ENCODE results near the gene CYBC1. TPM values are rescaled to one million over a fixed set of nuclear protein-coding genes. Genes with fewer than 3 reads are reported as not detected.
A peak's percentile ranks its signal among the peaks of the same experiment; 100 is the strongest.
"Not testable (repeated sequence)": the region's sequence is repeated elsewhere in the genome, so short reads cannot be mapped to it uniquely, and the experiment has no call there.

CYBC1 gene
- total and polyA plus RNA-seq, 9 donors = 28.9 to 53.5 (median 33.7) TPM

DNA sequence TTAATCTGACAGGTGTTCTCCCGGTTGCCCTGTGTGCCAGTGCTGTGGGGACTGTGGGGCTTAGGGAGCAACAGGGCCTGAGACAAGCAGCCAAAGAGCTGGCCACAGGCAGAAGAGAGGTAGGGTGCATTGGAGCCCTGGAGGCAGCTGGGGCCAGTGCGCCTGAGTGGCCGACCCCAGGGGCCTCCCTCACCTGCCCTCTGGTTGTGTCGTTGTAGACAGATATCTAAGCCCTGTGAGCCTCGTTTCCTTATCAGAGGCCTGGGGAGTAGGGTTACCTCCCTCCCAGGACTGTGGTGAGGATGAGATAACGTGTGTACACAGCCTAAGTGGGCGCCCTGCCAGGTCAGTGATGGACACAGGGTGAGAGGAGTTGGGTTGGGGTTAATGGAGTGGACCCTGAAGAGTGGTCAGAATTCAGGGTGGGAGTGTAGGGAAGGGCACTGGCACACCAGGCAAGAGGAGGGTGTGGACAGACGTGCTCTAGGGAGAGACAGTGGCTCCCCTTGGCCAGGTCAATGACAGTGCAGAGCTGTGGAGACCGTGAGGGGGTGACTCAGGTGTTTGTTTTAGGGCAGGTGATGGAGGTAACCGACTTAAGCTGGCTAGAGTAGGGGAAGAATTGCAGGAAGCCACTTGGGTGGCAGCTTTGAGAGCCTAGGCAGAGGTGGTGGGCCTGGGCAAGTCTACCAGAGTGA lies 11.4 kb upstream of the CYBC1 start:
- H3K36me3 ChIP-seq (ENCODE audit: control insufficient read depth, insufficient read depth, low read length) = peaks cover 66% of the 10 kb centered on the region
- peaks cover 23% of the 10 kb centered on the region for H3K4me1 ChIP-seq (ENCODE audit: control insufficient read depth, insufficient read depth, low read length)
- H3K4me3 ChIP-seq (ENCODE audit: low read length) = no peak overlapping the region
- H3K27ac ChIP-seq (ENCODE audit: low read length) = no peak overlapping the region
- DNase-seq = no peak
- no peaks in the 10 kb centered on the region for H3K27me3 ChIP-seq (ENCODE audit: control insufficient read depth, insufficient read depth, low read length)
- 85% methylated on average over 9 of the region's 10 CpGs for WGBS (ENCODE audit: insufficient coverage)
- no peaks in the 10 kb centered on the region for H3K9me3 ChIP-seq (replicated peaks; ENCODE audit: control insufficient read depth, low read depth, low read length)

DNA sequence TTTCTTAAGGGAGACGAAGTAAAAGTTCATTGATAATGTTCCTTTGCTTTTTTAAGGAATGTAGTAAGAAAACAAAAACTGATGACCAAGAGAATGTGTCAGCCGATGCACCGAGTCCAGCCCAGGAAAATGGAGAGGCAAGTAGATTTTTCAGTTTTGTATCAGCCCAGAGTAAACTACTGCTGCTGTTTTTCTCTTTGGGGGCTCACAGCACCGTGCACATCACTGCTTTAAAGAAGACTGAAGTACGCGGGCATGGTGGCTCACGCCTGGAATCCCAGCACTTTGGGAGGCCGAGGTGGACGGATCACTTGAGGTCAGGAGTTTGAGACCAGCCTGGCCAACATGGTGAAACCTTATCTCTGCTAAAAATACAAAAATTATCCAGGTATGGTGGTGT lies 9.4 kb upstream of the CYBC1 start:
- Histone ChIP-seq H3K4me1 (ENCODE audit: control insufficient read depth, insufficient read depth, low read length) (peaks cover 25% of the 10 kb centered on the region), H3K36me3 (ENCODE audit: control insufficient read depth, insufficient read depth, low read length) (peaks cover 47% of the 10 kb centered on the region)
- not testable (repeated sequence) for H3K9me3 ChIP-seq (replicated peaks; ENCODE audit: control insufficient read depth, low read depth, low read length); H3K27ac ChIP-seq (ENCODE audit: low read length); H3K27me3 ChIP-seq (ENCODE audit: control insufficient read depth, insufficient read depth, low read length); H3K4me3 ChIP-seq (ENCODE audit: low read length); DNase-seq
- WGBS (ENCODE audit: insufficient coverage) = 82% methylated on average over 6 of the region's 9 CpGs

DNA sequence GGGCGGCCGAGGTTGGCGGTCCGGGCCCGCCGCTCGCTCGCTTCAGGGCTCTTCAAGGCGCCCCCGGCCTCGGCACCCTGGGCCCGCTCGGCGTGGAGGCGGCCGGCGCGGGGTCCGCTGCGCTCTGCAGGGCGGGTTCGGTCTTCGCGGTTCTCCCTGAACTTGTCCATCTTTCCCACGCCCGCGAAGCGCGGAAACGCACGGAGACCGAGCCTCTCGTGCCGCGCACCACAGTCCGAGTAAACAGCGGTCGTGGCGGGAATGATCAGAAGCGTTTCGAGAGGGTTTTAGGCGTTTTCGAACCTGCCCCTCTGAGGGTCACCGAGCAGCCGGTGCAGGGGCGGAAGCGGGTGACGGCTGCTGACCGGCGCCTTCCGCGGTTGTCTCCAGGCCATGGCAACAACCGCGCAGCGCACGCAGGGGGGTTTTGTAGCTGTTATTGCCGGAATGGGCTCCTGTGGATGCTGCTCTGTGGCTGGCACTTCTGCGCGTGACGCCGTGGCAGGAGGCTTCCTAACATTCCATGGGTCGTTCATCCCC lies 8.4 kb upstream of the CYBC1 start:
- peak overlapping the region; percentile 77 for H3K27ac ChIP-seq (ENCODE audit: low read length)
- peaks cover 37% of the 10 kb centered on the region for H3K36me3 ChIP-seq (ENCODE audit: control insufficient read depth, insufficient read depth, low read length)
- under 1% methylated on average over 62 of the region's 62 CpGs for WGBS (ENCODE audit: insufficient coverage)
- H3K27me3 ChIP-seq (ENCODE audit: control insufficient read depth, insufficient read depth, low read length) = no peaks in the 10 kb centered on the region
- peak overlapping the region; percentile 84 for H3K4me3 ChIP-seq (ENCODE audit: low read length)
- peaks cover 21% of the 10 kb centered on the region for H3K4me1 ChIP-seq (ENCODE audit: control insufficient read depth, insufficient read depth, low read length)
- H3K9me3 ChIP-seq (replicated peaks; ENCODE audit: control insufficient read depth, low read depth, low read length) = no peaks in the 10 kb centered on the region
- no peak for DNase-seq

DNA sequence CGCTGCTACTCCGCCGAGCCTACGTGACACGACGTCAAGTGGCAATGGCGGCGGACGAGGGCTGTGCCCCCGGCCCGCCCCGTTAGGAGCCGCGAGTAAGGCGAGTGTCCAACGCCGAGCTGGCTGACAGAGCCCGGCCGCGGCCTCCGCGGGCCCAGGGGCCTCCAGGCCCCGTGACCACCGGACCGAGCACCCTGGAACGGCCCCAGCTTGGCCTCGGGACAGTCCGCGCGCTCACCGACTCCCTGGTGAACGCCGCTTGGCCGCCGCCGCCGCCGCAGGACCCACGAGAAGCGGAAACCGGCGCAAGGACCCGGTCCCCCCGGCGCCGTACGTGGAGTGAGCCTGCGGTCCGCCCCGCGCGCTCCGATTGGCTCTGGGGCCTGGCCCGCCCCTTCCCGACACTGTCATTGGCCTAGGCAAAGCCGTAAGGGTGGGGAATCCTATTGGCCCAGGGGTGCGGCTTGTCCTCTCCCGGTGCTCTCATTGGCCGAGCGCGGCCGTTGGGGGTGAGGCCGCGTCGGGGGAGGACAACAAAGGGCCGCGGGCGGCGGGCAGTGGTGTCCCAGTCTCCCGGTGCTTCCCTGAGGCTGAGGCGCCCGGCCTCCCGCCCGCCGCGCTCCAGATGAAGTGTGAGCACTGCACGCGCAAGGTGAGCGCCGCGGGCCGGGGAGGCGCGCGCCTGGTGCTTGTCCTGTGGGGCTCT lies 7.8 kb upstream of the CYBC1 start, which contains the start of gene NARF:
Gene NARF, plus strand, starts transcription at position 563 of the 706 bp plus-strand sequence. Its CDS starts 63 bp downstream, at position 626.
- peak within 1 kb of the TSS; percentile 99 for H3K27ac ChIP-seq (ENCODE audit: low read length)
- no peaks in the 10 kb centered on the region for H3K27me3 ChIP-seq (ENCODE audit: control insufficient read depth, insufficient read depth, low read length)
- DNase-seq = peak; percentile 100
- peaks cover 18% of the 10 kb centered on the region for H3K4me1 ChIP-seq (ENCODE audit: control insufficient read depth, insufficient read depth, low read length)
- H3K9me3 ChIP-seq (replicated peaks; ENCODE audit: control insufficient read depth, low read depth, low read length) = no peaks in the 10 kb centered on the region
- H3K4me3 ChIP-seq (ENCODE audit: low read length) = peak within 1 kb of the TSS; percentile 84
- WGBS (ENCODE audit: insufficient coverage) = under 1% methylated on average over 85 of the region's 85 CpGs
- H3K36me3 ChIP-seq (ENCODE audit: control insufficient read depth, insufficient read depth, low read length) = peaks cover 32% of the 10 kb centered on the region

DNA sequence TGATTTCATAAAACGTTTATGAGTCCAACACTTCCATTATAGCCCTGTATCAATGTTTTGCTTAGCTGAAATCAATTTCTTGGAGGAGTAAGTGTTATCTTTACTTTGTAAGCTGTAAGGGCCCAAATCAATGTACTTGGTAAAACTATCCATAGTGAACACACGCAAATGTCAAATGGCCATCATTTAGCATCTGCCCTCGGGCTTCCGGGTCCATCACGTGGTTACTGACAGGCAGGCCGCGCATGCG lies 7.3 kb upstream of the CYBC1 start:
- H3K27ac ChIP-seq (ENCODE audit: low read length) = peak overlapping the region; percentile 99
- WGBS (ENCODE audit: insufficient coverage) = under 1% methylated on average over 7 of the region's 8 CpGs
- H3K36me3 ChIP-seq (ENCODE audit: control insufficient read depth, insufficient read depth, low read length) = peaks cover 27% of the 10 kb centered on the region
- H3K27me3 ChIP-seq (ENCODE audit: control insufficient read depth, insufficient read depth, low read length) = no peaks in the 10 kb centered on the region
- DNase-seq = no peak
- no peaks in the 10 kb centered on the region for H3K9me3 ChIP-seq (replicated peaks; ENCODE audit: control insufficient read depth, low read depth, low read length)
- peak overlapping the region; percentile 84 for H3K4me3 ChIP-seq (ENCODE audit: low read length)
- H3K4me1 ChIP-seq (ENCODE audit: control insufficient read depth, insufficient read depth, low read length) = peaks cover 18% of the 10 kb centered on the region

DNA sequence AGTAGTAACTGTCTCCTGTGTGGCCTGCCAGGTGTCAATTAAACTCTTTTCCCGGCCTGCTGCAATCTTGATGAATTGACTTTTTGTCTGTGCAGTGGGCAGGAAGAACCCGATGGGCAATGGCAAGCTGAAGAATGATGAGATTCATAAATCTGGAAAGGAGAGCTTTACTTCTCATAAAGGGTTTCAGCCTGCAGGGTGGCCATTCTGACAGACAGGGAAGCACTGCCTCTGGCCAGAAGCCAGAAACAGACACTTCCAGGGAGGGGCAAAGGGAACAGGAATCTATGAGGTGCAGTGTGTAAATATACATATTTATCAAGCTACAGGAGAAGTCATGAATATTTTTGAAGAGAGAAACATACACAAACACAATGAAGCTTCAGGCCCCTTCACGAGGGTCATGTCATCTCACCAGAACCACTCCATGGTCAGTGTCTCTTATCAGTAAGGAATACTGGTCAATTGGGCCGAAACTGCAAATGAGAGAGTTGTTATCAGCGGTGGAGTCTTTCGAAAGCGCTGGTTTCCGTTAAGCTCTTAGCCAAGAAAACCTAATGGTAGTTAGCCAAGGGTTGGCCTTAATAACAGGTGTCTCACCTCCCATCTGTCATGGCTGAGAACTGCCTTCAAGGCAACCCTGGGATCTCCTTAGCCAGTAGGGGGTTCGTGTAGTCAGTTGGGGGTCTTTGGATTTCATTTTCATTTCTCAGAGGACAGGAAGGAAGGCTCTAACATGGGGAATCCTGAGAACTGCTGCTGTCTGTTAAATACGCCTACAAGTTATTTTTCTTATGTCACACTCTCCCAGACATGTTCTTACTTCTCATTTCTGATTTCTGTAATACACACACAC lies 6.7 kb upstream of the CYBC1 start:
- Histone ChIP-seq H3K9me3 (replicated peaks; ENCODE audit: control insufficient read depth, low read depth, low read length) (no peaks in the 10 kb centered on the region), H3K4me1 (ENCODE audit: control insufficient read depth, insufficient read depth, low read length) (peaks cover 18% of the 10 kb centered on the region), H3K27ac (ENCODE audit: low read length) (peak overlapping the region; percentile 99), H3K27me3 (ENCODE audit: control insufficient read depth, insufficient read depth, low read length) (no peaks in the 10 kb centered on the region), H3K36me3 (ENCODE audit: control insufficient read depth, insufficient read depth, low read length) (peaks cover 21% of the 10 kb centered on the region), H3K4me3 (ENCODE audit: low read length) (peak overlapping the region; percentile 84)
- DNase-seq = peak; percentile 60
- 58% methylated on average over 2 of the region's 10 CpGs for WGBS (ENCODE audit: insufficient coverage)

DNA sequence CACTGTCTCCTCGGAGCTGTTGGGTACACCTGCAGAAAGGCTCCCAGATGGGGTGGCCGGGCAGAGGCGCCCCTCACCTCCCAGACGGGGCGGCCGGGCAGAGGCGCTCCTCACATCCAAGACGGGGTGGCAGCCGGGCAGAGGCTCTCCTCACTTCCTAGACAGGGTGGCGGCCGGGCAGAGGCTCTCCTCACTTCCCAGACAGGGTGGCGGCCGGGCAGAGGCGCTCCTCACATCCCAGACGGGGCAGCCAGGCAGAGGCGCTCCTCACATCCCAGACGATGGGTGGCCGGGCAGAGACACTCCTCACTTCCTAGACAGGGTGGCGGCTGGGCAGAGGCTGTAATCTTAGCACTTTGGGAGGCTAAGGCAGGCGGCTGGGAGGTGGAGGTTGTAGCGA lies 3.2 kb upstream of the CYBC1 start:
- H3K9me3 ChIP-seq (replicated peaks; ENCODE audit: control insufficient read depth, low read depth, low read length); H3K36me3 ChIP-seq (ENCODE audit: control insufficient read depth, insufficient read depth, low read length); DNase-seq; H3K27ac ChIP-seq (ENCODE audit: low read length); H3K27me3 ChIP-seq (ENCODE audit: control insufficient read depth, insufficient read depth, low read length); H3K4me3 ChIP-seq (ENCODE audit: low read length): not testable (repeated sequence)
- peaks cover 27% of the 10 kb centered on the region for H3K4me1 ChIP-seq (ENCODE audit: control insufficient read depth, insufficient read depth, low read length)
- WGBS (ENCODE audit: insufficient coverage) = 95% methylated on average over 14 of the region's 21 CpGs

DNA sequence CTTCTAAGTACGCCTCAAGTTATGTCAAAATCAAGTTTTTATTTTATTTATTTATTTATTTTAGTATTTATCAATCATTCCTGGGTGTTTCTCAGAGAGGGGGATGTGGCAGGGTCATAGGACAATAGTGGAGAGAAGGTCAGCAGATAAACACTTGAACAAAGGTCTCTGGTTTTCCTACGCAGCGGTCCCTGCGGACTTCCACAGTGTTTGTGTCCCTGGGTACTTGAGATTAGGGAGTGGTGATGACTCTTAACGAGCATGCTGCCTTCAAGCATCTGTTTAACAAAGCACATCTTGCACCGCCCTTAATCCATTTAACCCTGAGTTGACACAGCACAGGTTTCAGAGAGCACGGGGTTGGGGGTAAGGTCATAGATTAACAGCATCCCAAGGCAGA lies 2.6 kb upstream of the CYBC1 start:
- not testable (repeated sequence) for H3K36me3 ChIP-seq (ENCODE audit: control insufficient read depth, insufficient read depth, low read length); H3K4me3 ChIP-seq (ENCODE audit: low read length); H3K27me3 ChIP-seq (ENCODE audit: control insufficient read depth, insufficient read depth, low read length); DNase-seq; H3K27ac ChIP-seq (ENCODE audit: low read length); H3K9me3 ChIP-seq (replicated peaks; ENCODE audit: control insufficient read depth, low read depth, low read length)
- 100% methylated on average over 1 of the region's 7 CpGs for WGBS (ENCODE audit: insufficient coverage)
- peaks cover 27% of the 10 kb centered on the region for H3K4me1 ChIP-seq (ENCODE audit: control insufficient read depth, insufficient read depth, low read length)

DNA sequence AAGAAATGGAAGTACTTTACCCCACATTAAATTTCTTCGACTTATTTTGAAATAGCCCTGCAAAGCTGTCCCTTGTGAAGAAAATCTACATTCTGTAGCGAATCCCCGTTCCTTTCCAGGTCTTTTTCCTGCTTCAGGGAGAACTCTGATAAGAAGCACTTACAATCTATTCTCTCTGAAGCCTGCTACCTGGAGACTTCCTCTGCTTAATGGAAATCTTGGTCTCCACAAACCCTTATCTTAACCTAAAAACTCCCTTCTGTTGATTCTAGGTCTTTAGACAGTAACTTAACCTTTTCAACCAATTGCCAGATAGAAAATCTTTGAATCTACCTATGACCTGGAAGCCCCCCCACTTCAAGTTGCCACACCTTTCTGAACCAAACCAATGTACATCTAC lies 1.6 kb upstream of the CYBC1 start:
- Histone ChIP-seq H3K9me3 (replicated peaks; ENCODE audit: control insufficient read depth, low read depth, low read length) (no peaks in the 10 kb centered on the region), H3K4me1 (ENCODE audit: control insufficient read depth, insufficient read depth, low read length) (peaks cover 21% of the 10 kb centered on the region), H3K27me3 (ENCODE audit: control insufficient read depth, insufficient read depth, low read length) (no peaks in the 10 kb centered on the region), H3K27ac (ENCODE audit: low read length) (no peak overlapping the region), H3K36me3 (ENCODE audit: control insufficient read depth, insufficient read depth, low read length) (peaks cover 7% of the 10 kb centered on the region), H3K4me3 (ENCODE audit: low read length) (no peak overlapping the region)
- DNase-seq = no peak
- 100% methylated on average over 3 of the region's 3 CpGs for WGBS (ENCODE audit: insufficient coverage)

DNA sequence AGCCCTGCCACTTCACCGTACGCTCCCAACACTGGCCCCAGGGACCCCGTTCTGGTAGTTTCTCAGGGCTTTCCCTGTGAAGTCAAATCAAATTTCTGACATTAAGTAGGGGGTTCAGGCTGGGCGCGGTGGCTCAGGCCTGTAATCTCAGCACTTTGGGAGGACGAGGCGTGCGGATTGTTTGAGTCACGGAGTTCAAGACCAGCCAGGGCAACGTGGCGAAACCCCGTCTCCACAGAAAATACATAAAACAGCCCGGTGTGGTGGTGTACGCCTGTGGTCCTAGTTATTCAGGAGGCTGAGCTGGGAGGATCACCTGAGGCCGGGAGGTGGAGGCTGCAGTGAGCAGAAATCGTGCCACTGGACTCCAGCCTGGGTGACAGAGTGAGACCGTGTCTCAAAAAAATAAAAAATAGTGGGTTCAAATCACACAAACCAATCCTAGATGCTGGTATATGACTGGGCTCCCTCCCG lies 632 bp downstream of the CYBC1 start:
- Histone ChIP-seq H3K36me3 (ENCODE audit: control insufficient read depth, insufficient read depth, low read length) (peaks cover 22% of the 10 kb centered on the region), H3K27me3 (ENCODE audit: control insufficient read depth, insufficient read depth, low read length) (no peaks in the 10 kb centered on the region), H3K4me1 (ENCODE audit: control insufficient read depth, insufficient read depth, low read length) (peaks cover 21% of the 10 kb centered on the region), H3K27ac (ENCODE audit: low read length) (peak overlapping the region; percentile 89), H3K9me3 (replicated peaks; ENCODE audit: control insufficient read depth, low read depth, low read length) (no peaks in the 10 kb centered on the region), H3K4me3 (ENCODE audit: low read length) (peak overlapping the region; percentile 81)
- 0% methylated on average over 2 of the region's 18 CpGs for WGBS (ENCODE audit: insufficient coverage)
- no peak for DNase-seq

Data from muscle of leg (tissue), 11 donors.